Measurements from ENCODE around the gene DLG2. TPM values are rescaled to one million over a fixed set of nuclear protein-coding genes. Genes with fewer than 3 reads are reported as not detected.
"Not testable (repeated sequence)": the region's sequence is repeated elsewhere in the genome, so short reads cannot be mapped to it uniquely, and the experiment has no call there.

The DLG2 gene
- total RNA-seq, 1 donor from 2014 or later, result 0.43 TPM

DNA sequence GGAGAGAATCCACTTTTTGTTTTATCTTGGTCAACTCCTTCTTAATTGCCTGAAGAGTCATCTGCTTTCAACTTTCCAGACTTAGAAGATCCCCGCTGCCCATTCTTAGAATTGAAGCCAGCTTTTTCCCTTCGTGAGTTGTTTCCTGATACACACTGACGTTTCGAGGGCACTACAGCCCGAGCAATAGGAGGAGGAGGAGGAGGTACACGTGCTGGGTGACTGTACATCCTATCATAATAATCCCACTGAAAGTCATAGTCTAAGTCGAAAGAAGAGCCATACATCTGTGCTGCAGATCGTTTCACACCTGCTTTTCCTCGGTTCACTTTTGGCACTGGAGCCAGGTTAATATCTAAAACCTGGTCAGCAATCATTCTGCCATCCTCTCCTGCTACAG lies 606.1 kb downstream of the DLG2 start:
- Histone ChIP-seq H3K27me3 (no peaks in the 10 kb centered on the region), H3K27ac (no peak overlapping the region), H3K4me1 (no peaks in the 10 kb centered on the region), H3K9me3 (no peaks in the 10 kb centered on the region), H3K4me3 (no peak overlapping the region), H3K36me3 (no peaks in the 10 kb centered on the region)
- DNase-seq (ENCODE audit: low spot score in 2 of 2), result no peak
- TF ChIP-seq CTCF (IDR thresholded peaks at IDR 0.05), result no peak
- intact Hi-C loops (cut with DNase I), result no loop called here

DNA sequence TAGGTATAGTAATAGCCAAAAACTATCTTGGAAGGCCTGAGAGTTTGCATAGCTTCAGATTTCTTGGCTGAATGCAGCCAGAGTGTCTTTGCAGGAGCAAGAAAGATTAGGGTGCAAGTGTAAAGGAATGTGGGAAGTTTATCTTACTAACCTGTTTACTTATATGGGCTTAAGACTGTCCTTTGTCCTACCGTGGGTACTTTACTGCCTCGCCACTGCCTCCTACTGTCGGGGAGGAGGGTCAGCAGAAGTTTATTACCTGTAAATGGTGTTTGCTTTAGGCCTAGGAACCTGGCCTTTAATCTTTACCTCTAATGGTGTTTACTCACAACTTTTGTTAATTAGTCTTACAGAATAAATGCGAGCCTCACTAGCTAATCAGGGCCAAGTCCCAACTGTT lies 633.8 kb downstream of the DLG2 start:
- intact Hi-C loops (cut with DNase I), result no loop called here
- H3K27me3 ChIP-seq, result no peaks in the 10 kb centered on the region
- no peak for TF ChIP-seq CTCF (IDR thresholded peaks at IDR 0.05)
- H3K27ac ChIP-seq, result no peak overlapping the region
- no peak overlapping the region for H3K4me3 ChIP-seq
- no peaks in the 10 kb centered on the region for H3K4me1 ChIP-seq
- H3K36me3 ChIP-seq, result no peaks in the 10 kb centered on the region
- H3K9me3 ChIP-seq, result peaks cover 0 to 4% of the 10 kb centered on the region in 2 donors
- DNase-seq (ENCODE audit: low spot score in 2 of 2), result no peak

- no peak for TF ChIP-seq CTCF (IDR thresholded peaks at IDR 0.05)
- intact Hi-C loops (cut with DNase I), result no loop called here
- peaks cover 5 to 31% of the 10 kb centered on the region in 2 donors for H3K9me3 ChIP-seq
These were observed 637.0 kb downstream of the DLG2 start for GRCh38 chr11:84990141-84990540.

GRCh38 chr11:84987686-84988187 lies 639.4 kb downstream of the DLG2 start:
- H3K4me1 ChIP-seq; H3K4me3 ChIP-seq; DNase-seq (ENCODE audit: low spot score in 2 of 2); H3K27me3 ChIP-seq; H3K27ac ChIP-seq; intact Hi-C loops (cut with DNase I); H3K36me3 ChIP-seq: not testable (repeated sequence)
- H3K9me3 ChIP-seq, result peaks cover 8 to 44% of the 10 kb centered on the region in 2 donors

More at GRCh38 chr11:84990141-84990540, 637.0 kb downstream of the DLG2 start:
- DNase-seq (ENCODE audit: low spot score in 2 of 2), result no peak
- no peak overlapping the region for H3K4me3 ChIP-seq
- no peaks in the 10 kb centered on the region for H3K36me3 ChIP-seq
- H3K4me1 ChIP-seq, result no peaks in the 10 kb centered on the region
- no peak overlapping the region for H3K27ac ChIP-seq
- H3K27me3 ChIP-seq, result no peaks in the 10 kb centered on the region

DNA sequence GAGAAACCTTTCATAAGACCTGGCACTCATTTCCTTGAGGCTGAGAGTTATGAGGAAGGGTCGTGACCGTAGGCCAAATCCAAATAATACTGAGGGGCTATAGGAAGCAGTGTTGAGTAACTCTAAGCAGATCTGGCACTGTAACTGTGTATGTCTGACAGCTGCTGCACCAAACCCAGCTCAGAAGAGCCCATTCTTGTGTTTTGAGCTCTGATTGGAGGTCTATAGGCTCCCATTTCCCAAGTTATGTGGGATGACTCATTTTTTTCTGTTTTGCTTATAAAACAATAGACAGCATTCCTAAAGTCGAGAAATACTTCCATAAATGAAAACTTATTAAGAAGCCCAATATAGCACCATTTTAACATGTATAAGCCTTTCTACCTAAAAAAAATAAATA lies 645.8 kb downstream of the DLG2 start:
- no peak for DNase-seq (ENCODE audit: low spot score in 2 of 2)
- Histone ChIP-seq H3K27me3 (no peaks in the 10 kb centered on the region), H3K4me3 (no peak overlapping the region), H3K9me3 (peaks cover 8 to 29% of the 10 kb centered on the region in 2 donors), H3K27ac (no peak overlapping the region), H3K36me3 (no peaks in the 10 kb centered on the region), H3K4me1 (no peaks in the 10 kb centered on the region)
- intact Hi-C loops (cut with DNase I), result no loop called here
- no peak for TF ChIP-seq CTCF (IDR thresholded peaks at IDR 0.05)

- intact Hi-C loops (cut with DNase I), result no loop called here
- DNase-seq (ENCODE audit: low spot score in 2 of 2), result no peak
- Histone ChIP-seq H3K27me3 (no peaks in the 10 kb centered on the region), H3K27ac (no peak overlapping the region), H3K4me3 (no peak overlapping the region), H3K9me3 (no peaks in the 10 kb centered on the region), H3K4me1 (no peaks in the 10 kb centered on the region), H3K36me3 (no peaks in the 10 kb centered on the region)
- no peak for TF ChIP-seq CTCF (IDR thresholded peaks at IDR 0.05)
These were observed 658.0 kb downstream of the DLG2 start for GRCh38 chr11:84969103-84969502.
